CD8-positive, alpha-beta memory T cell (primary cell): ENCODE data around the gene SPTAN1. TPM values are rescaled to one million over a fixed set of nuclear protein-coding genes. Genes with fewer than 3 reads are reported as not detected.

Experiments
- CTCF ChIA-PET: fragments of 350-600 bp; sonication (Branson Sonifier 250); formaldehyde crosslinking; loops from one replicate; lab custom pipeline; 2021; ENCODE audit warnings: antibody characterized with exemption; lab: Charles Lee
- POLR2A ChIA-PET: fragments of 350-600 bp; sonication (Branson Sonifier 250); formaldehyde crosslinking; loops from one replicate; lab custom pipeline; 2021; ENCODE audit warnings: antibody characterized with exemption; lab: Charles Lee
- DNase-seq, 5 donors: peaks; one replicate each; pipeline versions ENCODE4 v3.0.0 to v3.0.0-alpha.2; 2020 to 2022; ENCODE audit warnings: mixed read lengths in 1 of 5
- H3K27ac ChIP-seq: one replicate; pipeline ENCODE4 v1.7.0; 2013; ENCODE audit warnings: low read depth, mild to moderate bottlenecking, low read length, moderate library complexity
- H3K27me3 ChIP-seq: 2 replicates; pipeline ENCODE4 v1.7.0; 2013; ENCODE audit warnings: low read length, mild to moderate bottlenecking; ENCODE audit not compliant: insufficient read depth, poor library complexity, severe bottlenecking
- H3K36me3 ChIP-seq: 2 replicates; pipeline ENCODE4 v1.7.0; 2013; ENCODE audit warnings: mild to moderate bottlenecking, low read length, moderate library complexity; ENCODE audit not compliant: insufficient read depth
- H3K4me1 ChIP-seq: 2 replicates; pipeline ENCODE4 v1.7.0; 2013; ENCODE audit warnings: mild to moderate bottlenecking, low read length, moderate library complexity; ENCODE audit not compliant: insufficient read depth
- H3K4me3 ChIP-seq: 2 replicates; pipeline ENCODE4 v1.7.0; 2013; ENCODE audit warnings: mild to moderate bottlenecking, low read length
- H3K9me3 ChIP-seq: 2 replicates; pipeline ENCODE4 v1.7.0; 2013; ENCODE audit warnings: mild to moderate bottlenecking, low read length
- H3K27ac Mint-ChIP-seq, 8 donors: one replicate each; pipeline ENCODE4 v1.8.0; 2020 to 2021; ENCODE audit warnings: mixed read lengths in 8 of 8, mild to moderate bottlenecking in 6 of 8, inconsistent platforms in 3 of 8, moderate library complexity in 3 of 8
- H3K27me3 Mint-ChIP-seq, 2 donors: one replicate each; pipeline ENCODE4 v1.8.0; 2020 to 2021; ENCODE audit warnings: mixed read lengths in 2 of 2, mild to moderate bottlenecking in 1 of 2, moderate library complexity in 1 of 2
- H3K36me3 Mint-ChIP-seq, 3 donors: one replicate each; pipeline ENCODE4 v1.8.0; 2020 to 2021; ENCODE audit warnings: mixed read lengths in 3 of 3, inconsistent platforms in 1 of 3, mild to moderate bottlenecking in 1 of 3
- H3K4me1 Mint-ChIP-seq, 3 donors: one replicate each; pipeline ENCODE4 v1.8.0; 2020 to 2021; ENCODE audit warnings: mixed read lengths in 3 of 3, inconsistent platforms in 1 of 3, mild to moderate bottlenecking in 1 of 3
- H3K4me3 Mint-ChIP-seq, 7 donors: one replicate each; pipeline ENCODE4 v1.8.0; 2020 to 2021; ENCODE audit warnings: mixed read lengths in 7 of 7, mild to moderate bottlenecking in 6 of 7, moderate library complexity in 4 of 7, inconsistent platforms in 2 of 7
- H3K9me3 Mint-ChIP-seq, 5 donors: one replicate each; pipeline ENCODE4 v1.8.0; 2020 to 2022; ENCODE audit warnings: mixed read lengths in 5 of 5, mild to moderate bottlenecking in 3 of 5, moderate library complexity in 2 of 5, inconsistent platforms in 1 of 5
- polyA plus RNA-seq: library from polyadenylated mRNA; unstranded; fragments of 300-500 nt; fragmentation: Illumina TruSeq; gene quantifications from one replicate; pipeline ENCODE4 v1.2.3, GENCODE V29; 2021
- total RNA-seq, 2 experiments: library from RNA; stranded (reverse); gene quantifications; one replicate each; pipeline ENCODE4 v1.2.3, GENCODE V29; 2021

The SPTAN1 gene
- total and polyA plus RNA-seq, 3 experiments from 2014 or later, result 132 to 203 (median 195) TPM

DNA sequence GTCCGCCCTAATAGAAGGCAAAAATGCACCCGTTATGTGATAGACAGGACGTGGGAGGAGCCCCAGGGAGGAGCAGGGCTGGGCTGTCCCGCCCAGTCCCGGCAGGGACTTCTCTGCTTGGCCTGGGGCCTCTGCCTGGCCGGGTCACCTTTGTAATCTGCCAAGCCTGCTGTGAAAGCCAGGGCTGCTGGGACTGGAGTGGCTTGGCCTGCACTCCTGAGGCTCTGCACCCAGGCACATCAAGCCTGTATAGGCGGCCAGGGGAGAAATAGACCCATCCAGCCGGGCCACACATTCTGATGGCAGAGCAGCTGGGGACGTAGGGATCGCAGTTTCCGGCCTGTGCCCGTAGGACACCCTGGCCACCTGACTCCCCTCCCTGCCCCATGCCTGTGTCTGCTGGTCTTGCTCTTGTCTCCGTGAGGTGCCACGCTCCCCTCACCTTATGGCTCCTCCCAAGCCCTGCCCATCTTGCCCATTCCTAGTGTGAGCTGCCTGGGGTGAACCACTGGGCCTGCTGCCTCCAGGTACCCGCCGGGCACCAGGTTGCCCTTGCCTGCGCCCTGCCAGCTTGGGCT lies 76.2 kb downstream of the SPTAN1 start:
- DNase-seq, result no peak
- ChIA-PET POLR2A (interaction anchor here (0.6 kb wide), 1 partner anchor 49 kb away, joined by 4 read pairs; no protein-coding TSS in a partner anchor), CTCF (no interaction called here)
- H3K27me3 ChIP-seq, result no peaks in the 10 kb centered on the region
- H3K9me3 ChIP-seq, result no peaks in the 10 kb centered on the region
- H3K36me3 ChIP-seq, result peaks cover 76% of the 10 kb centered on the region
- no peaks in the 10 kb centered on the region for H3K4me1 ChIP-seq
- no peak overlapping the region for H3K27ac ChIP-seq
- peaks cover 0 to 1% of the 10 kb centered on the region in 2 donors for H3K27me3 Mint-ChIP-seq
- no peak overlapping the region for H3K27ac Mint-ChIP-seq
- no peak overlapping the region for H3K4me3 Mint-ChIP-seq
- no peaks in the 10 kb centered on the region for H3K4me1 Mint-ChIP-seq
- peaks cover 3 to 92% (median 14%) of the 10 kb centered on the region in 3 donors for H3K36me3 Mint-ChIP-seq
- no peak overlapping the region for H3K4me3 ChIP-seq
- no peaks in the 10 kb centered on the region for H3K9me3 Mint-ChIP-seq

DNA sequence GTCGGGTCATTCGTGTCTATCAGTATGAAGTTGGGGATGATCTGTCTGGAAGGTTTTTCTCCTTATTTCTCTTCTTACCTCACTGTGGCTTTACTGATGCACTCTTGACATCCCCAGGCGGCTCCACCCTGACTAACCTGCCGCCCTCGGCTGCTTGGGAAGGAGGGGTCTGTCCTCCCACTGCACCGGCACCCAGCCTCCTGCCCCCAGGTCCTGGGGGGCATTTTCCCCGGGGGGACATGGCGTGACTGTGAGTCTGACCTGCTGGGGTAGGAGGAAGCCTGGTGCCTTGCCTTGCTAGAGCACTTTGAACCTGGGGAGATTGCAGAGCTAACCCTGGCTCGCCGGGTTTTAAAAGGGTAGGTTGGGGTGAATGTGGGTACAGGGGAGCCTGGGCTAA lies 76.7 kb downstream of the SPTAN1 start:
- H3K27me3 Mint-ChIP-seq, result peaks cover 0 to 1% of the 10 kb centered on the region in 2 donors
- peaks cover 3 to 95% (median 14%) of the 10 kb centered on the region in 3 donors for H3K36me3 Mint-ChIP-seq
- no peak overlapping the region for H3K4me3 ChIP-seq
- peaks cover 74% of the 10 kb centered on the region for H3K36me3 ChIP-seq
- H3K9me3 Mint-ChIP-seq, result no peaks in the 10 kb centered on the region
- no peaks in the 10 kb centered on the region for H3K4me1 ChIP-seq
- H3K4me3 Mint-ChIP-seq, result no peak overlapping the region
- H3K27ac ChIP-seq, result no peak overlapping the region
- POLR2A ChIA-PET, result no interaction called here
- peak overlapping the region in 1 of 8 donors; percentile 3 for H3K27ac Mint-ChIP-seq
- CTCF ChIA-PET, result no interaction called here
- no peaks in the 10 kb centered on the region for H3K4me1 Mint-ChIP-seq
- H3K9me3 ChIP-seq, result no peaks in the 10 kb centered on the region
- DNase-seq, result no peak
- H3K27me3 ChIP-seq, result no peaks in the 10 kb centered on the region

DNA sequence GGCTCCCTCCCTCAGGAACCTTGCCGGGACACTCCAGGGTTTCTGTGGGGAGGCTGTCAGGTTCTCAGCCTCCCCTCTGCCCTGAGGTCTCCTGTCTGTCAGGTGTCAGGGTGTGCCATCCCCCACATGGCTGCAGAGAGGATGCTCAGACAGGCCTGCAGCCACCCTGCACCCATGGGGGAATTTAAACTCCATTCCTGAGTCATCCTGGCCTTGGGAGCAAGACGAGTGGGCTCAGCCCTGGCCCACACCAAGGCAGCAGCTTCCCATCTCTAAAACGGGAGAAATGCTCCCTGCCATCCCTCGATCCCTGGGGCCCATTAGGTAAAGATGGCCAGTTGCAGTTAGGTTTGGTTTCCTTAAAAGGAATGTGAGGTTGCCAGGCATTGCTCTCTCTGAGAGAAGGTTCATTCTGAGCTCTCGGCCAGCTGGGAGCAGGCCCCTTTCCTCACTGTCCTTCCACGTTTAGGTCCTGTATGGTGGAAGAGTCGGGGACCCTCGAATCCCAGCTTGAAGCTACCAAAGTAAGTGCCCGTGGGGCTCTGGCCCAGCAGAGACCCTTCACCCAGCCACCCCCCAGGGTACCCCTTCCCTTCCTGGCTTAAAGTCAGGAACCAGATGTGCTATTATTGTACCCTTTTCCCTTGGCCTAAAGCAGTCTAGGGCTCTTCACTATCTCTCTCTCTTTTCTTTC lies 77.6 kb downstream of the SPTAN1 start:
- Histone ChIP-seq H3K27me3 (no peaks in the 10 kb centered on the region), H3K9me3 (no peaks in the 10 kb centered on the region), H3K4me1 (no peaks in the 10 kb centered on the region), H3K4me3 (no peak overlapping the region), H3K36me3 (peaks cover 65% of the 10 kb centered on the region), H3K27ac (no peak overlapping the region)
- H3K9me3 Mint-ChIP-seq, result no peaks in the 10 kb centered on the region
- no peak overlapping the region for H3K4me3 Mint-ChIP-seq
- peak overlapping the region in 1 of 8 donors; percentile 29 for H3K27ac Mint-ChIP-seq
- peaks cover 3 to 92% (median 10%) of the 10 kb centered on the region in 3 donors for H3K36me3 Mint-ChIP-seq
- ChIA-PET POLR2A (no interaction called here), CTCF (no interaction called here)
- peak in 1 of 5 donors; percentile 16 for DNase-seq
- H3K4me1 Mint-ChIP-seq, result no peaks in the 10 kb centered on the region
- peaks cover 0 to 1% of the 10 kb centered on the region in 2 donors for H3K27me3 Mint-ChIP-seq

DNA sequence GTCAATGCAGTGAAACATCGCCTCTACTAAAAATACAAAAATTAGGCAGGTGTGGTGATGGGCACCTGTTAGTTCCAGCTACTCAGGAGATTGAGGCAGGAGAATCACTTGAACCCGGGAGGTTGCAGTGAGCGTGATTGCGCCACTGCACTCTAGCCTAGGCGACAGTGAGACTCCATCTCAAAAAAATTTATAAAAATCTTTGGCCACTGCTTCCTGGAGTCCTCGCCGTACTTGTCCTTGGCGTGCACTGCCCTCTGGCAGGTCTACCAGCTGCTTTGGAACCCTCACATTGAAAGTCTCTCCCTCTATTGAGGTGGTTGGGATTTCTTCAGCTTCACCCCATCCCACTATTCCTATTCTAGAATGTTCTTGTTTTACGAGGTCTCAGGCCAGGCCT lies 79.2 kb downstream of the SPTAN1 start:
- POLR2A ChIA-PET, result no interaction called here
- H3K4me1 Mint-ChIP-seq, result no peaks in the 10 kb centered on the region
- H3K4me3 Mint-ChIP-seq, result no peak overlapping the region

DNA sequence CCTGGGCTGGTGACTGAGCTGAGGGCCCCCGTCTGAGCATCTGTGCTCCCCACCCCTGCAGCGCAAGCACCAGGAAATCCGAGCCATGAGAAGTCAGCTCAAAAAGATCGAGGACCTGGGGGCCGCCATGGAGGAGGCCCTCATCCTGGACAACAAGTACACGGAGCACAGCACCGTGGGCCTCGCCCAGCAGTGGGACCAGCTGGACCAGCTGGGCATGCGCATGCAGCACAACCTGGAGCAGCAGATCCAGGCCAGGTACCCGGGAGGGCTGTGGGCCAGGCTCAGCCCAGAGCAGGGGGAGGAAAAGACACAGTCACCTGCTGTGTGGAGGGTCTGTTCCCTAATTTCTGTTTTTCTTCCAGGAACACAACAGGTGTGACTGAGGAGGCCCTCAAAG lies 79.7 kb downstream of the SPTAN1 start:
- Histone ChIP-seq H3K27ac (no peak overlapping the region), H3K4me3 (no peak overlapping the region)
- CTCF ChIA-PET, result no interaction called here

More for the DNA sequence above, 79.2 kb downstream of the SPTAN1 start:
- Histone ChIP-seq H3K27ac (no peak overlapping the region), H3K9me3 (no peaks in the 10 kb centered on the region), H3K4me3 (no peak overlapping the region), H3K27me3 (no peaks in the 10 kb centered on the region), H3K36me3 (peaks cover 49% of the 10 kb centered on the region), H3K4me1 (no peaks in the 10 kb centered on the region)
- Mint-ChIP-seq H3K36me3 (peaks cover 3 to 75% (median 6%) of the 10 kb centered on the region in 3 donors), H3K27me3 (peaks cover 0 to 1% of the 10 kb centered on the region in 2 donors), H3K27ac (peak overlapping the region in 1 of 8 donors; percentile 70), H3K9me3 (no peaks in the 10 kb centered on the region)
- CTCF ChIA-PET, result no interaction called here
- no peak for DNase-seq

DNA sequence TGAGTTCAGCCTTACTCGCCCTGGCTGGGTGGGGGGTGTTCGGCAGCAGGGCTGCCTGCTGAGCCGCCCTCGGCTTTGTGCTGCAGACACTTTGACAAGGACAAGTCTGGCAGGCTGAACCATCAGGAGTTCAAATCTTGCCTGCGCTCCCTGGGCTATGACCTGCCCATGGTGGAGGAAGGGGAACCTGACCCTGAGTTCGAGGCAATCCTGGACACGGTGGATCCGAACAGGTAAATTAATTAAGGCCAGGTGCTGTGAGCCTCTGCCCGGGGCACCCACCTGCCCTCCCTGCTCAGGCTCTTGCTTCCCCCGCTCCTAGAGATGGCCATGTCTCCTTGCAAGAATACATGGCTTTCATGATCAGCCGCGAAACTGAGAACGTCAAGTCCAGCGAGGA lies 80.1 kb downstream of the SPTAN1 start:
- H3K36me3 ChIP-seq, result peaks cover 40% of the 10 kb centered on the region
- no peaks in the 10 kb centered on the region for H3K9me3 Mint-ChIP-seq

More for the DNA sequence above, 79.7 kb downstream of the SPTAN1 start:
- peak in 1 of 5 donors; percentile 42 for DNase-seq
- no peaks in the 10 kb centered on the region for H3K9me3 Mint-ChIP-seq
- H3K4me3 Mint-ChIP-seq, result no peak overlapping the region
- H3K27me3 ChIP-seq, result no peaks in the 10 kb centered on the region
- peaks cover 45% of the 10 kb centered on the region for H3K36me3 ChIP-seq
- POLR2A ChIA-PET, result no interaction called here
- peaks cover 3 to 71% (median 6%) of the 10 kb centered on the region in 3 donors for H3K36me3 Mint-ChIP-seq
- no peaks in the 10 kb centered on the region for H3K4me1 ChIP-seq
- H3K27ac Mint-ChIP-seq, result peak overlapping the region in 1 of 8 donors; percentile 70
- peaks cover 0 to 1% of the 10 kb centered on the region in 2 donors for H3K27me3 Mint-ChIP-seq
- no peaks in the 10 kb centered on the region for H3K9me3 ChIP-seq
- H3K4me1 Mint-ChIP-seq, result no peaks in the 10 kb centered on the region

DNA sequence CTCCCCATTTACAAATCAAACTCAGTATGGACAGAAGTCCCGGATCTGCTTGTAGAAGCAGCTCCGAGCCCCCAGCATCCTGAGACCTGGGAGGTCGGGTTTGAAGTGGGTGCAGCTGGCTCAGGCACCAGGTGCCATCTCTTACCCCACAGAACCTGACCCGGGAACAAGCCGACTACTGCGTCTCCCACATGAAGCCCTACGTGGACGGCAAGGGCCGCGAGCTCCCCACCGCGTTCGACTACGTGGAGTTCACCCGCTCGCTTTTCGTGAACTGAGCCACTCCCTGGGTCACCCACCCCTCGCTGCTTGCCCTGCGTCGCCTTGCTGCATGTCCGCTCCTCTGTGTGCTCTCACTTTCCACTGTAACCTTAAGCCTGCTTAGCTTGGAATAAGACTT lies 80.7 kb downstream of the SPTAN1 start:
- H3K9me3 ChIP-seq, result no peaks in the 10 kb centered on the region
- ChIA-PET CTCF (interaction anchor here (1.9 kb wide), 1 partner anchor 15 kb away, joined by 7 read pairs; no protein-coding TSS in a partner anchor), POLR2A (interaction anchor here (0.5 to 1.0 kb wide), 2 partner anchors 57 to 121 kb away, joined by 3 to 5 read pairs; no protein-coding TSS in a partner anchor)
- Mint-ChIP-seq H3K9me3 (no peaks in the 10 kb centered on the region), H3K36me3 (peaks cover 3 to 61% (median 6%) of the 10 kb centered on the region in 3 donors), H3K4me1 (no peaks in the 10 kb centered on the region), H3K27ac (no peak overlapping the region), H3K27me3 (peaks cover 0 to 1% of the 10 kb centered on the region in 2 donors), H3K4me3 (no peak overlapping the region)
- no peak overlapping the region for H3K4me3 ChIP-seq
- H3K27me3 ChIP-seq, result no peaks in the 10 kb centered on the region
- DNase-seq, result peak in 1 of 5 donors; percentile 47
- no peaks in the 10 kb centered on the region for H3K4me1 ChIP-seq
- H3K27ac ChIP-seq, result no peak overlapping the region
- peaks cover 35% of the 10 kb centered on the region for H3K36me3 ChIP-seq

More for the DNA sequence above, 80.1 kb downstream of the SPTAN1 start:
- POLR2A ChIA-PET, result interaction anchor here (0.5 kb wide), 1 partner anchor 57 kb away, joined by 5 read pairs; no protein-coding TSS in a partner anchor
- H3K27me3 ChIP-seq, result no peaks in the 10 kb centered on the region
- Mint-ChIP-seq H3K27ac (peak overlapping the region in 1 of 8 donors; percentile 33), H3K4me3 (no peak overlapping the region), H3K36me3 (peaks cover 3 to 67% (median 6%) of the 10 kb centered on the region in 3 donors), H3K27me3 (peaks cover 0 to 1% of the 10 kb centered on the region in 2 donors), H3K4me1 (no peaks in the 10 kb centered on the region)
- H3K4me1 ChIP-seq, result no peaks in the 10 kb centered on the region
- CTCF ChIA-PET, result interaction anchor here (1.9 kb wide), 1 partner anchor 16 kb away, joined by 7 read pairs; no protein-coding TSS in a partner anchor
- H3K9me3 ChIP-seq, result no peaks in the 10 kb centered on the region
- DNase-seq, result peak in 1 of 5 donors; percentile 43
- H3K4me3 ChIP-seq, result no peak overlapping the region
- H3K27ac ChIP-seq, result no peak overlapping the region

DNA sequence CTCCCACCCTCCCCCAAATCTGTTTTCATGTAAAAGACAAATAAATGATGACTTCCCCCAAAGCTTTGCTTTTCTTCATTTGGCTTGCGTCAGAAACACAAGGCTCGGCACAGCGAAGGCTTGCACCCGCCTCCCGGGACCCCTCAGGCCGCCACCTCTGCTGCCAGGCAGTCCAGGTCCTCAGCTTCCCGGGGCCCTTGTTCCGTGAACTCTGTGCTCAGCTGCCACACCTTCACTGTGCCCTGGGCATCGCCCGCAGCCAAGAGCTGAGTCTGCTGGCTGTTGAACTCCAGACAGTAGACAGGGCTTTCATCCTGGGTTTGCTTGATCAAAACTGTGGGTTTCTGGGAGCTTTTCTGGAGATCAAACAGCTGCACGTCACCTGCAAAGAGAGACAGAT lies 81.2 kb downstream of the SPTAN1 start:
- no peaks in the 10 kb centered on the region for H3K9me3 ChIP-seq
- H3K27me3 ChIP-seq, result no peaks in the 10 kb centered on the region
- Mint-ChIP-seq H3K36me3 (peaks cover 3 to 56% (median 6%) of the 10 kb centered on the region in 3 donors), H3K4me3 (no peak overlapping the region), H3K27ac (no peak overlapping the region), H3K27me3 (peaks cover 0 to 1% of the 10 kb centered on the region in 2 donors), H3K4me1 (no peaks in the 10 kb centered on the region), H3K9me3 (no peaks in the 10 kb centered on the region)
- CTCF ChIA-PET, result interaction anchor here (1.9 kb wide), 1 partner anchor 15 kb away, joined by 7 read pairs; no protein-coding TSS in a partner anchor
- POLR2A ChIA-PET, result interaction anchor here (1.0 kb wide), 1 partner anchor 122 kb away, joined by 3 read pairs; no protein-coding TSS in a partner anchor
- H3K4me1 ChIP-seq, result no peaks in the 10 kb centered on the region
- H3K27ac ChIP-seq, result no peak overlapping the region
- no peak overlapping the region for H3K4me3 ChIP-seq
- peaks cover 31% of the 10 kb centered on the region for H3K36me3 ChIP-seq
- DNase-seq, result peak in 1 of 5 donors; percentile 16
